ENCODE data around the gene SLC8A3. TPM values are rescaled to one million over a fixed set of nuclear protein-coding genes. Genes with fewer than 3 reads are reported as not detected.

SLC8A3 gene
- polyA plus RNA-seq, 3 donors, result 0.01 TPM; not detected in 2

DNA sequence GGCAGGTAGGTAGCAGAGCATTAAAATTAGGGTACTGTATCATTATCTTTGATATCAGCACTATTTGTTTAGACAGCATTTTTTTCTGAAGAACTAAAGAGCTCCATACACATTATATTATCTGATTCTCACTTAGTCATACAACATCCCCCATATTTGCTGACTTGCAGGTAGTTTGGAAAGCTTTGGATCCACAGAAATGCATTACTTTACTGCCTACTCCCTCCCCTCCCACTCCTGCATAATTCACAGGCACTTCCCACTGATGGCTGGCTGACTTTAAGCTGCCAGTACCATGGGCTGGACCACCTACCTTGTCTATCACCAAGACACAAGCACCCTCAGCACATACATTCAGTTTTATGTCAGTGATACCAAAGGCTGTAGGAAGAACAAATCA lies 110.4 kb downstream of the SLC8A3 start:
- Histone ChIP-seq H3K27me3 (ENCODE audit: control insufficient read depth in 2 of 2, insufficient read depth in 2 of 2, low read length in 2 of 2) (no peaks in the 10 kb centered on the region), H3K9ac (ENCODE audit: insufficient read depth, low read length, poor library complexity, severe bottlenecking) (no peak overlapping the region), H4K20me1 (ENCODE audit: insufficient read depth, low read length) (no peaks in the 10 kb centered on the region), H3K4me2 (replicated peaks; ENCODE audit: extremely low read depth, low read length, poor library complexity, severe bottlenecking) (no peak overlapping the region), H3K36me3 (replicated peaks in 1 of 2; ENCODE audit: control insufficient read depth in 1 of 2, insufficient read depth in 2 of 2, low read length in 2 of 2) (no peaks in the 10 kb centered on the region), H3K9me3 (replicated peaks in 1 of 2; ENCODE audit: control insufficient read depth in 1 of 2, insufficient read depth in 1 of 2, low read length in 2 of 2) (no peaks in the 10 kb centered on the region), H3K27ac (ENCODE audit: low read depth in 1 of 2, low read length in 2 of 2) (no peak overlapping the region), H2AFZ (ENCODE audit: insufficient read depth, low read depth, low read length, poor library complexity, severe bottlenecking) (no peak overlapping the region), H3K4me1 (ENCODE audit: control insufficient read depth in 1 of 2, insufficient read depth in 2 of 2, low read length in 2 of 2) (no peaks in the 10 kb centered on the region), H3K79me2 (ENCODE audit: insufficient read depth, low read length) (no peaks in the 10 kb centered on the region), H3K4me3 (replicated peaks in 1 of 3; ENCODE audit: low read depth in 2 of 3, low read length in 3 of 3) (no peak overlapping the region)
- TF ChIP-seq CTCF (IDR thresholded peaks at IDR 0.05), result no peak
- no peak for DNase-seq
- Mint-ChIP-seq H3K36me3 (no peaks in the 10 kb centered on the region), H3K4me3 (no peak overlapping the region), H3K27ac (no peak overlapping the region), H3K9me3 (peaks cover 0 to 2% (median 0%) of the 10 kb centered on the region in 7 donors), H3K4me1 (peaks cover 3% of the 10 kb centered on the region), H3K27me3 (ENCODE audit: low read depth in 3 of 3) (peaks cover 0 to 5% (median 0%) of the 10 kb centered on the region in 3 donors)
- intact Hi-C loops (cut with micrococcal nuclease), result no loop called here

- Mint-ChIP-seq H3K9me3 (peaks cover 0 to 2% (median 0%) of the 10 kb centered on the region in 7 donors), H3K27me3 (ENCODE audit: low read depth in 3 of 3) (peaks cover 0 to 3% (median 0%) of the 10 kb centered on the region in 3 donors), H3K4me1 (peaks cover 3% of the 10 kb centered on the region), H3K4me3 (no peak overlapping the region), H3K36me3 (no peaks in the 10 kb centered on the region), H3K27ac (no peak overlapping the region)
- Histone ChIP-seq H3K9me3 (replicated peaks in 1 of 2; ENCODE audit: control insufficient read depth in 1 of 2, insufficient read depth in 1 of 2, low read length in 2 of 2) (no peaks in the 10 kb centered on the region), H4K20me1 (ENCODE audit: insufficient read depth, low read length) (no peaks in the 10 kb centered on the region), H3K79me2 (ENCODE audit: insufficient read depth, low read length) (no peaks in the 10 kb centered on the region), H3K4me3 (replicated peaks in 1 of 3; ENCODE audit: low read depth in 2 of 3, low read length in 3 of 3) (no peak overlapping the region), H3K4me2 (replicated peaks; ENCODE audit: extremely low read depth, low read length, poor library complexity, severe bottlenecking) (no peak overlapping the region), H3K9ac (ENCODE audit: insufficient read depth, low read length, poor library complexity, severe bottlenecking) (no peak overlapping the region), H3K36me3 (replicated peaks in 1 of 2; ENCODE audit: control insufficient read depth in 1 of 2, insufficient read depth in 2 of 2, low read length in 2 of 2) (no peaks in the 10 kb centered on the region), H3K27me3 (ENCODE audit: control insufficient read depth in 2 of 2, insufficient read depth in 2 of 2, low read length in 2 of 2) (no peaks in the 10 kb centered on the region), H3K4me1 (ENCODE audit: control insufficient read depth in 1 of 2, insufficient read depth in 2 of 2, low read length in 2 of 2) (no peaks in the 10 kb centered on the region), H2AFZ (ENCODE audit: insufficient read depth, low read depth, low read length, poor library complexity, severe bottlenecking) (no peak overlapping the region), H3K27ac (ENCODE audit: low read depth in 1 of 2, low read length in 2 of 2) (no peak overlapping the region)
- TF ChIP-seq CTCF (IDR thresholded peaks at IDR 0.05), result no peak
- intact Hi-C loops (cut with micrococcal nuclease), result no loop called here
- no peak for DNase-seq
- WGBS (ENCODE audit: insufficient coverage), result 77% methylated on average over 1 of the region's 2 CpGs
Measured at GRCh38 chr14:70077720-70078119, 111.0 kb downstream of the SLC8A3 start.

Data from CD14-positive monocyte (primary cell).